H9 (cell line): ENCODE data around the gene MIS18BP1. TPM values are rescaled to one million over a fixed set of nuclear protein-coding genes. Genes with fewer than 3 reads are reported as not detected.

Experiments
- DNase-seq: peaks from one replicate; pipeline ENCODE4 v3.0.0-alpha.2; 2017
- H2AFZ ChIP-seq: one replicate; pipeline ENCODE4 v1.6.1; 2013; ENCODE audit warnings: mild to moderate bottlenecking, low read length, control low read depth, moderate library complexity
- H2AK5ac ChIP-seq: 2 replicates; pipeline ENCODE4 v1.6.1; 2013; ENCODE audit warnings: low read length, control low read depth, mixed read lengths; ENCODE audit not compliant: insufficient read length
- H2BK120ac ChIP-seq: one replicate; pipeline ENCODE4 v1.6.1; 2013; ENCODE audit warnings: low read depth, mild to moderate bottlenecking, low read length, control low read depth, inconsistent platforms; ENCODE audit not compliant: poor library complexity, severe bottlenecking
- H2BK12ac ChIP-seq: 2 replicates; pipeline ENCODE4 v1.6.1; 2013; ENCODE audit warnings: low read length, control low read depth, mixed read lengths, low read depth; ENCODE audit not compliant: insufficient read length
- H2BK15ac ChIP-seq: 2 replicates; pipeline ENCODE4 v1.6.1; 2013; ENCODE audit warnings: low read depth, low read length, control low read depth
- H2BK20ac ChIP-seq: one replicate; pipeline ENCODE4 v1.6.1; 2013; ENCODE audit warnings: low read depth, mild to moderate bottlenecking, low read length, control low read depth, inconsistent platforms; ENCODE audit not compliant: poor library complexity, severe bottlenecking
- H2BK5ac ChIP-seq: 2 replicates; pipeline ENCODE4 v1.6.1; 2013; ENCODE audit warnings: low read length, control low read depth, mixed read lengths; ENCODE audit not compliant: insufficient read length
- H3K14ac ChIP-seq: 2 replicates; pipeline ENCODE4 v1.6.1; 2013; ENCODE audit warnings: low read length, control low read depth; ENCODE audit not compliant: insufficient read depth
- H3K18ac ChIP-seq: 2 replicates; pipeline ENCODE4 v1.6.1; 2013; ENCODE audit warnings: low read depth, mild to moderate bottlenecking, mixed read lengths, low read length, control low read depth; ENCODE audit not compliant: insufficient read length
- H3K23ac ChIP-seq: 2 replicates; pipeline ENCODE4 v1.6.1; 2013; ENCODE audit warnings: low read length, control low read depth, mixed read lengths, low read depth; ENCODE audit not compliant: insufficient read length
- H3K23me2 ChIP-seq: 2 replicates; pipeline ENCODE4 v1.6.1; 2013; ENCODE audit warnings: low read depth, mild to moderate bottlenecking, mixed read lengths, low read length, control low read depth; ENCODE audit not compliant: insufficient read length, poor library complexity, severe bottlenecking
- H3K27ac ChIP-seq: 2 replicates; pipeline ENCODE4 v1.5.1; 2013; ENCODE audit warnings: low read length, control low read depth, mixed read lengths, low read depth; ENCODE audit not compliant: insufficient read length
- H3K27me3 ChIP-seq: 2 replicates; pipeline ENCODE4 v1.6.1; 2013; ENCODE audit warnings: low read length, control low read depth, inconsistent platforms; ENCODE audit not compliant: insufficient read depth
- H3K4ac ChIP-seq: 2 replicates; pipeline ENCODE4 v1.6.1; 2013; ENCODE audit warnings: low read depth, mild to moderate bottlenecking, control low read depth, inconsistent platforms, low read length, moderate library complexity
- H3K4me1 ChIP-seq: 2 replicates; pipeline ENCODE4 v1.6.1; 2013; ENCODE audit warnings: low read length, control low read depth, inconsistent platforms; ENCODE audit not compliant: insufficient read depth
- H3K4me2 ChIP-seq: 2 replicates; pipeline ENCODE4 v1.6.1; 2013; ENCODE audit warnings: low read length, control low read depth, mixed read lengths; ENCODE audit not compliant: insufficient read length, insufficient read depth
- H3K56ac ChIP-seq: 2 replicates; pipeline ENCODE4 v1.6.1; 2013; ENCODE audit warnings: low read depth, mild to moderate bottlenecking, mixed read lengths, low read length, control low read depth; ENCODE audit not compliant: insufficient read length
- H3K79me1 ChIP-seq: 2 replicates; pipeline ENCODE4 v1.6.1; 2013; ENCODE audit warnings: low read depth, mild to moderate bottlenecking, moderate library complexity, low read length, control low read depth, inconsistent platforms; ENCODE audit not compliant: insufficient read depth, poor library complexity, severe bottlenecking
- H3K79me2 ChIP-seq: 2 replicates; pipeline ENCODE4 v1.6.1; 2013; ENCODE audit warnings: low read length, control low read depth, inconsistent platforms; ENCODE audit not compliant: insufficient read depth
- H3K9ac ChIP-seq: 2 replicates; pipeline ENCODE4 v1.6.1; 2013; ENCODE audit warnings: low read length, control low read depth, mixed read lengths; ENCODE audit not compliant: insufficient read length; ENCODE audit errors: extremely low read depth
- H3K9me3 ChIP-seq: one replicate; pipeline ENCODE4 v1.6.1; 2013; ENCODE audit warnings: low read depth, low read length, inconsistent platforms; ENCODE audit not compliant: control insufficient read depth
- H3T11ph ChIP-seq: one replicate; pipeline ENCODE4 v1.6.1; 2013; ENCODE audit warnings: mild to moderate bottlenecking, low read length, control low read depth, inconsistent platforms
- H4K20me1 ChIP-seq: one replicate; pipeline ENCODE4 v1.6.1; 2013; ENCODE audit not compliant: control insufficient read depth, insufficient read length, insufficient read depth
- H4K5ac ChIP-seq: 2 replicates; pipeline ENCODE4 v1.6.1; 2013; ENCODE audit warnings: low read depth, mild to moderate bottlenecking, mixed read lengths, low read length, control low read depth; ENCODE audit not compliant: insufficient read length
- H4K8ac ChIP-seq: replicated peaks from 2 replicates; pipeline ENCODE4 v1.6.1; 2013; ENCODE audit warnings: low read length, control low read depth, mixed read lengths, low read depth; ENCODE audit not compliant: insufficient read length
- H4K91ac ChIP-seq: 2 replicates; pipeline ENCODE4 v1.6.1; 2013; ENCODE audit warnings: low read depth, mild to moderate bottlenecking, moderate library complexity, mixed read lengths, low read length, control low read depth; ENCODE audit not compliant: insufficient read length
- H3K27ac Mint-ChIP-seq, 3 experiments: 2 replicates in 2 of 3; 3 replicates in 1 of 3; pipeline ENCODE4 v1.8.0; 2020 to 2021; ENCODE audit warnings: mixed read lengths in 3 of 3, mild to moderate bottlenecking in 1 of 3, moderate library complexity in 1 of 3
- H3K27me3 Mint-ChIP-seq: 2 replicates; pipeline ENCODE4 v1.8.0; 2021; ENCODE audit warnings: low read depth, mild to moderate bottlenecking, moderate library complexity, mixed read lengths
- H3K36me3 Mint-ChIP-seq, 3 experiments: 2 replicates in 2 of 3; 3 replicates in 1 of 3; pipeline ENCODE4 v1.8.0; 2020 to 2021; ENCODE audit warnings: low read depth in 3 of 3, mixed read lengths in 3 of 3; ENCODE audit not compliant: insufficient read depth in 1 of 3
- H3K4me1 Mint-ChIP-seq, 2 experiments: 2 replicates each; pipeline ENCODE4 v1.8.0; 2020; ENCODE audit warnings: mixed read lengths in 2 of 2
- H3K4me3 Mint-ChIP-seq, 2 experiments: 2 replicates in 1 of 2; 3 replicates in 1 of 2; pipeline ENCODE4 v1.8.0; 2020 to 2021; ENCODE audit warnings: mild to moderate bottlenecking in 2 of 2, mixed read lengths in 2 of 2, moderate library complexity in 1 of 2
- H3K9me3 Mint-ChIP-seq, 2 experiments: 2 replicates in 1 of 2; 3 replicates in 1 of 2; pipeline ENCODE4 v1.8.0; 2020; ENCODE audit warnings: mild to moderate bottlenecking in 2 of 2, mixed read lengths in 2 of 2, moderate library complexity in 1 of 2
- WGBS: extraction: QIAGEN DNeasy Blood & Tissue Kit; methylation state at CpG from one replicate; pipeline ENCODE4 v1.1.7; 2013; ENCODE audit warnings: missing lambda C conversion rate, low lambda C conversion rate, mixed read lengths; ENCODE audit not compliant: insufficient read length; ENCODE audit errors: extremely low coverage; 5-methylcytosine and 5-hydroxymethylcytosine counted together
- total RNA-seq: library from RNA; stranded (reverse); gene quantifications from 2 replicates; pipeline ENCODE4 v1.2.1, GENCODE V29; 2021
- TF ChIP-seq, protein P1 (sequence below): fragments of 200-600 bp; sonication (generic); conservative IDR thresholded peaks from 3 replicates; pipeline ENCODE4 v1.8.0; 2021; ENCODE audit warnings: antibody characterized with exemption, mild to moderate bottlenecking

MIS18BP1 gene
- total RNA-seq, 1 experiment from 2014 or later, result 60.6 TPM

- H3K14ac ChIP-seq, result no peak overlapping the region
- no peak overlapping the region for H2AFZ ChIP-seq
- no peaks in the 10 kb centered on the region for H3K27me3 ChIP-seq
- no peak overlapping the region for H3K56ac ChIP-seq
- DNase-seq, result no peak
- H3T11ph ChIP-seq, result no peak overlapping the region
- no peaks in the 10 kb centered on the region for H4K20me1 ChIP-seq
- H3K79me2 ChIP-seq, result peaks cover 42% of the 10 kb centered on the region
- H3K4me3 Mint-ChIP-seq, result peak overlapping the region; percentile 84 to 95
- no peak overlapping the region for H3K18ac ChIP-seq
- H3K9me3 ChIP-seq, result no peaks in the 10 kb centered on the region
- no peak overlapping the region for H3K23ac ChIP-seq
- no peak overlapping the region for H3K27ac ChIP-seq
- peaks cover 6 to 11% (median 8%) of the 10 kb centered on the region in 3 experiments; a peak in 6 of 7 replicates for H3K36me3 Mint-ChIP-seq
- WGBS, result no CpG with 5 or more reads among the region's 5 CpGs
- no peak overlapping the region for H2AK5ac ChIP-seq
- H3K9me3 Mint-ChIP-seq, result no peaks in the 10 kb centered on the region; a peak in 1 of 5 replicates
- H3K27ac Mint-ChIP-seq, result no peak overlapping the region; a peak in 1 of 7 replicates
- 0 out of 2 replicates have a peak, but pooled peaks cover 2% of the 10 kb centered on the region for H3K27me3 Mint-ChIP-seq
- peaks cover 16 to 20% of the 10 kb centered on the region in 2 experiments for H3K4me1 Mint-ChIP-seq
- H3K23me2 ChIP-seq, result no peaks in the 10 kb centered on the region
- no peak overlapping the region for H2BK5ac ChIP-seq
- no peak overlapping the region for H3K4ac ChIP-seq
- H2BK120ac ChIP-seq, result no peak overlapping the region
- TF ChIP-seq, protein P1, sequence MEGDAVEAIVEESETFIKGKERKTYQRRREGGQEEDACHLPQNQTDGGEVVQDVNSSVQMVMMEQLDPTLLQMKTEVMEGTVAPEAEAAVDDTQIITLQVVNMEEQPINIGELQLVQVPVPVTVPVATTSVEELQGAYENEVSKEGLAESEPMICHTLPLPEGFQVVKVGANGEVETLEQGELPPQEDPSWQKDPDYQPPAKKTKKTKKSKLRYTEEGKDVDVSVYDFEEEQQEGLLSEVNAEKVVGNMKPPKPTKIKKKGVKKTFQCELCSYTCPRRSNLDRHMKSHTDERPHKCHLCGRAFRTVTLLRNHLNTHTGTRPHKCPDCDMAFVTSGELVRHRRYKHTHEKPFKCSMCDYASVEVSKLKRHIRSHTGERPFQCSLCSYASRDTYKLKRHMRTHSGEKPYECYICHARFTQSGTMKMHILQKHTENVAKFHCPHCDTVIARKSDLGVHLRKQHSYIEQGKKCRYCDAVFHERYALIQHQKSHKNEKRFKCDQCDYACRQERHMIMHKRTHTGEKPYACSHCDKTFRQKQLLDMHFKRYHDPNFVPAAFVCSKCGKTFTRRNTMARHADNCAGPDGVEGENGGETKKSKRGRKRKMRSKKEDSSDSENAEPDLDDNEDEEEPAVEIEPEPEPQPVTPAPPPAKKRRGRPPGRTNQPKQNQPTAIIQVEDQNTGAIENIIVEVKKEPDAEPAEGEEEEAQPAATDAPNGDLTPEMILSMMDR, result no peak
- H2BK20ac ChIP-seq, result no peak overlapping the region
- H3K4me1 ChIP-seq, result no peaks in the 10 kb centered on the region
- H4K5ac ChIP-seq, result no peak overlapping the region
- no peak overlapping the region for H4K8ac ChIP-seq
- no peak overlapping the region for H2BK12ac ChIP-seq
- H3K9ac ChIP-seq, result peak overlapping the region; percentile 64
- H3K4me2 ChIP-seq, result peak overlapping the region; percentile 45
- H3K79me1 ChIP-seq, result no peaks in the 10 kb centered on the region
- H4K91ac ChIP-seq, result no peak overlapping the region
- H2BK15ac ChIP-seq, result no peak overlapping the region
Measured at GRCh38 chr14:45251912-45252311, 1.1 kb downstream of the MIS18BP1 start.
